AG10803 (cell line): Measurements from ENCODE around the gene SRF.

Source experiments
- DNase-seq: peaks from one replicate; pipeline ENCODE4 v3.0.0; 2010; ENCODE audit warnings: low read depth
- H3K4me3 ChIP-seq: 2 replicates; pipeline ENCODE4 v1.5.1; 2011; ENCODE audit warnings: mild to moderate bottlenecking, low read length, control low read depth
- TF ChIP-seq, protein P1 (sequence below): conservative IDR thresholded peaks from 2 replicates; pipeline ENCODE4 v1.5.1; 2011; ENCODE audit warnings: mild to moderate bottlenecking, low read length, control low read depth, inconsistent platforms

SRF gene

DNA sequence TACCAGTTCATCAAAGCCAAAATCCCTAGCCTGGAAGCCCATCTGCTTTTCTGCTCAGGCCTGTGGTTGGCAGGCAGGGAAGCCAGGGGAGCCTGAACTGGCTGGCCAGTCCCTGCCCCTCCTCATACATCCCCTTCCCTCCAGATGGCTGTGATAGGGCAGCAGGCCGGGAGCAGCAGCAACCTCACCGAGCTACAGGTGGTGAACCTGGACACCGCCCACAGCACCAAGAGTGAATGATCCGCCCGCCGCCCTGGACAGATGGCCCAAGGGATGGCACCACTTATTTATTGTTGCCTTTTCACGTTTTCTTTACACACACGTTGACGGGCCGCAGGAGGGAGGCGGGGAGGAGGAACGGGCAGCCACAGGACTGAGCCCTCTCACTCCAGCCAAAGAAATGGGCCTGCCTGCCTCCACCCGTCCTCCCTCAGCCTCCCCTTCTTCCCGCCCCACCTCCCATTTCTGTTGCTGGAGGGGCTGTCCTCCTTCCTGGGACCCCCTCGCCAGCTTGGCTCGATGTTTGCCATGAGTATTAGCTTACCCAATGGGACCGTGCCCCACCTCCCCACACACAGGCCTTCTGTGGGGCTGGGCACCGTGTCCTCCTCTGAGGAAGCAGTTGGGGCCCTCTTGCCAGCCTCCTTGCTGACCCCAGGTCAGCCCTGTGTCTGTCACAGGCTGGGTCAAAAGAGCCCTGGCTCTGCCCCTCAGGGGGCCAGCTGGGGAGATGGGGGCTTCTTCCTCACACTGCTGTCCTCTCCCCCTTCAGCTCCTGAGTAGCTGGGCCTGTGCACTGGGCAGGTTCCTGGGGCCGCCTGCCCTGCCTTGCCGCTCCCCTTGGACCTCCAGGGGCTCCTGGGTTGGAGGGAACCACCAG lies 8.1 kb downstream of the SRF start:
- DNase-seq, result no peak
- TF ChIP-seq, protein P1, sequence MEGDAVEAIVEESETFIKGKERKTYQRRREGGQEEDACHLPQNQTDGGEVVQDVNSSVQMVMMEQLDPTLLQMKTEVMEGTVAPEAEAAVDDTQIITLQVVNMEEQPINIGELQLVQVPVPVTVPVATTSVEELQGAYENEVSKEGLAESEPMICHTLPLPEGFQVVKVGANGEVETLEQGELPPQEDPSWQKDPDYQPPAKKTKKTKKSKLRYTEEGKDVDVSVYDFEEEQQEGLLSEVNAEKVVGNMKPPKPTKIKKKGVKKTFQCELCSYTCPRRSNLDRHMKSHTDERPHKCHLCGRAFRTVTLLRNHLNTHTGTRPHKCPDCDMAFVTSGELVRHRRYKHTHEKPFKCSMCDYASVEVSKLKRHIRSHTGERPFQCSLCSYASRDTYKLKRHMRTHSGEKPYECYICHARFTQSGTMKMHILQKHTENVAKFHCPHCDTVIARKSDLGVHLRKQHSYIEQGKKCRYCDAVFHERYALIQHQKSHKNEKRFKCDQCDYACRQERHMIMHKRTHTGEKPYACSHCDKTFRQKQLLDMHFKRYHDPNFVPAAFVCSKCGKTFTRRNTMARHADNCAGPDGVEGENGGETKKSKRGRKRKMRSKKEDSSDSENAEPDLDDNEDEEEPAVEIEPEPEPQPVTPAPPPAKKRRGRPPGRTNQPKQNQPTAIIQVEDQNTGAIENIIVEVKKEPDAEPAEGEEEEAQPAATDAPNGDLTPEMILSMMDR, result no peak
- no peak overlapping the region for H3K4me3 ChIP-seq

DNA sequence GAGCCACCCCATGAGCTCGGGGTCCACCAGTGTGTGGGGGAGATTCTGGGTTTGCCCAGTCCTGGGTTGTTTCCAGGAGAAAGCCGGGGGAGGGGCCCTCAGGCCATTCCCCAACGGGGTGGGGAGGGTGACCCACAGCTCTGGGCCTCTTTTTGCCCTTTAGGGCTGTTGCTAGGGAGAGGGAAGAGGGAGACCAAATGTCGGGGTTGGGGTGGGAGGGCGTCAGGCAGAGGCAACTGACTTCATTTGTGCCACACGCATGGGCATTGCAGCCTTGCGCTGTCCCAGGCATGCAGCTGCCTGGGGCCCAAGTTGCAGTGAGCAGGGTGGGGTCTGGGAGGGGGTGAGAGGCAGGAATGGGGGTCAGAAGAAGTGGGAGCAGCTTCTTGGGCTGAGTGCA lies 9.0 kb downstream of the SRF start:
- no peak overlapping the region for H3K4me3 ChIP-seq
- no peak for DNase-seq
- TF ChIP-seq, protein P1, result no peak

DNA sequence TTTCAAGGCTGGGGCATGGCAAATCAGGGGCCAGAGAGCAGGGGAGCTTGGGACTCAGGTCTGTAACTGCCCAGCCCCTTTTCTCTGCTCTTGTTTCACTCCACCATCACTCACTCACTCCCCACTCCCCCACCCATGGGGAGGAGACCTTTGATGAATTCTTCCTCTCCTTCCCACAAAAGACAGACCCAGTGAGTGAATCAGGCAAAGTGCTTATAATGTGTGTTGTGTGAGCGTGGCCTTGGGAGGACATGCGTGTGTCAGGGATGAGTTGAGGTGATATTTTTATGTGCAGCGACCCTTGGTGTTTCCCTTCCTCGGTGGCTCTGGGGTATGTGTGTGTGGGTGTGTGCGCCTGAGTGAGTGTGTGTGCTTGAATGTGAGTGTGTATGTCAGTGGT lies 9.9 kb downstream of the SRF start:
- no peak overlapping the region for H3K4me3 ChIP-seq
- DNase-seq, result no peak
- TF ChIP-seq, protein P1, result no peak

DNA sequence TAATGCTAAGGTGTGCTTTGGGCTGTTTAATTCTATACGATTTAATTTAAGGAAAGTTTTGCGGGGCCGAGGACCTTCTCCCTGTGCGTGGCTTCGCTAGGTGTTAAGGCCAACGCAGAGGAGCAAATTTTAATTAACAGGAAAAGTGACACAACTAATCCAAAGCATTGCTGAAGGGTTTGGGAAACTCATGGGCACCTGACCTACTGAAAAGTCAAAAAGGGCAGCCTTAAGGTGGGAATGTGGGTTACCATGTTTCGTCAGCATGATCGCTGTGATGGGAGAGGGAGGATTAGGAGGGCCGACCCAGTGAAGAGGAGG lies 10.5 kb downstream of the SRF start:
- H3K4me3 ChIP-seq, result peak overlapping the region; percentile 87
- TF ChIP-seq, protein P1, result no peak
- no peak for DNase-seq

DNA sequence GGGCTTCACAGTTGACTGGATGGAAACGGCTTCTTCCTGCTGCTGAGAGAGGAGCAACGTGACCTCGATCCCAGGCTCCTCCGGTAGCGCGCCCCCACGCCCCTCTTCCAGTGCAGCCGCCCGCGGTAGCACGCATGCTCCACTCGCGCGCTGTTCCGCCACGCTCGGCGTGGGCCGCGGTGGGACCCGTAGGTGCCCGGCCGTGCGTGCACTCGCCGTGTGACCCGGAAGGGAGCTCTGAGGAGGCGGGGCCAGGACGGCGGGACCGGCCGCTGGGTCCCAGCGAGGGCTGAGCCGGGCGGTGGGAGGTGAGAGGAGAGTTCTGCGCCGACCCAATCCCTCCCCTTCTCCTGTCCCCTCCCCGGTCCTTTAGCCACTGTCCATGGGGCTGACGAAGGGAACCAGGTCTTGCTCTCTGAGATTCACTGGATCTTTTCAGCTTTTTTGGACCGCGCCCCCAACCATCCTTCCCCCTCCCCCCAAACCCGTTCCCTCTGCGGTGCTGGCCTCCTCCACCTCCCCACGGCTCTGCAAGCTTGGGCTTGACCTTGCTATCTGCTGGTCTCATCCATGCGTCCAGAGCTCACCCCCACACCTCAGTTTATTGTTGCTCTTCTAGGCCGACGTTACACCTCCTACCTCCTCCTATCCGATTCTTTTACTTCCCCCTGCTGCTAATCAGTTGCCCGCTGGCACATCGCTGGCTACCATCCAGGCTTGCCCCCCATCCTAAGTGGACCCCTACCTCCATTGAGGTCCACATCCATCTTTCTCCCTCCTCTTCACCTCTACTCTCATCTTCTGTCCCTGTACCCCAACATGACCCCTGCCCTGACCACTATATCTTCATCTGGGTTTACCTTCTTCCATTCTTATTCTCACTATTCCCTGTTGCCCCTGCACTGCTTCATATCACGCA lies 11.1 kb downstream of the SRF start, which contains the start of gene CUL9:
Gene CUL9 (plus strand): TSS at position 255 of the 919 bp plus-strand sequence. CDS start 2,115 bp downstream, outside the sequence.
- peak; percentile 64 for DNase-seq
- TF ChIP-seq, protein P1, result no peak
- peak within 1 kb of the TSS; percentile 87 for H3K4me3 ChIP-seq

DNA sequence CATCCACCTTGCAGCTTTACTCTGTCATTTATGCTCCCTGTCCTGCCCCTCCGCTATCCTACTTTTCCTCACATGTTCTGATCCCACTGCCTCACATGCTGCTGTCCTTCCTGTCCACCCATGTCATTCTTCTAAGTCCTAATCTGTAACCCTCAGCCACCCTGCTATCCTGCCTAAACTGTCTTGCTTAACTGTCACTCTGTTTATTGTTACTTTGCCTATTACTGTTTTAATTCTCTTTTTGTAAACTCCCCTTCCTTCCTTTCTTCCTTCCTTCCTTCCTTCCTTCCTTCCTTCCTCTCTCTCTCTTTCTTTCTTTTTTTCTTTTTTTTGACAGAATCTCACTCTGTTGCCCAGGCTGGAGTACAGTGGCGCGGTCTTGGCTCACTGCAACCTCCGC lies 12.4 kb downstream of the SRF start:
- no peak for DNase-seq
- TF ChIP-seq, protein P1, result no peak
- no peak overlapping the region for H3K4me3 ChIP-seq
